K562 (cell line): Measurements from ENCODE around the gene NOP14. TPM values are rescaled to one million over a fixed set of nuclear protein-coding genes. Genes with fewer than 3 reads are reported as not detected.

Experiments
- ATAC-seq: fragments of 200-7000 bp; cut with Tn5 transposase; 3 replicates; pipeline ENCODE4 v1.9.1; 2020; ENCODE audit warnings: moderate library complexity
- BruUV-seq: library from RNA; stranded (reverse); fragments of 400-500 nt; replicated peaks from 2 replicates; lab custom pipeline; 2021; lab: Mats Ljungman, UMichigan
- CTCF ChIA-PET: fragments of 300-600 bp; formaldehyde crosslinking; extraction: SDS; loops from one replicate; lab custom pipeline; 2021; ENCODE audit warnings: low intra/inter-chr PET ratio; lab: Yijun Ruan, JAX
- POLR2A ChIA-PET: fragments of 300-600, 350-650 bp; sonication (Branson Sonifier 250); formaldehyde crosslinking; extraction: SDS; loops from one replicate; lab custom pipeline; 2021; ENCODE audit warnings: antibody characterized with exemption, inconsistent platforms; lab: Yijun Ruan, JAX
- DNase-seq, 4 experiments: peaks; one replicate each; pipeline versions ENCODE4 v3.0.0 to v3.0.0-alpha.2; 2011 to 2018; ENCODE audit warnings: low spot score in 3 of 4, mixed read lengths in 3 of 4; ENCODE audit errors: extremely low read depth in 1 of 4
- FAIRE-seq: peaks from 2 replicates; lab custom pipeline; 2011; peaks lifted over from hg19 to GRCh38; lab: Jason Lieb, UNC
- H2AFZ ChIP-seq: 2 replicates; pipeline ENCODE4 v1.6.0; 2011; ENCODE audit warnings: low read depth, low read length, control low read depth, inconsistent platforms
- H3K27ac ChIP-seq: fragments of 200-600 bp; 3 replicates; pipeline ENCODE4 v1.8.0; 2011; ENCODE audit warnings: low read depth, mild to moderate bottlenecking, control low read depth, inconsistent platforms, low read length, moderate library complexity, mixed read lengths; ENCODE audit errors: extremely low read depth
- H3K27me3 ChIP-seq, 2 experiments: fragments of 300-600 bp in 1 of 2; 2 replicates in 1 of 2; 3 replicates in 1 of 2; pipeline versions ENCODE4 v1.6.0 to v1.8.0; 2011; ENCODE audit warnings: inconsistent platforms in 2 of 2, low read length in 2 of 2, mild to moderate bottlenecking in 1 of 2, mixed read lengths in 1 of 2, moderate library complexity in 1 of 2; ENCODE audit not compliant: control insufficient read depth in 2 of 2, insufficient read depth in 2 of 2
- H3K36me3 ChIP-seq: fragments of 300-600 bp; 3 replicates; pipeline ENCODE4 v1.8.0; 2011; ENCODE audit warnings: mild to moderate bottlenecking, low read length, inconsistent platforms; ENCODE audit not compliant: control insufficient read depth, insufficient read depth
- H3K4me1 ChIP-seq, 2 experiments: fragments of 200-600 bp in 1 of 2; replicated peaks in 1 of 2; 2 replicates in 1 of 2; 3 replicates in 1 of 2; pipeline versions ENCODE4 v1.5.1 to v1.8.0; 2011; ENCODE audit warnings: inconsistent platforms in 2 of 2, low read length in 2 of 2, mild to moderate bottlenecking in 1 of 2, mixed read lengths in 1 of 2, moderate library complexity in 1 of 2; ENCODE audit not compliant: control insufficient read depth in 2 of 2, insufficient read depth in 2 of 2
- H3K4me2 ChIP-seq: 2 replicates; pipeline ENCODE4 v1.6.1; 2011; ENCODE audit warnings: low read length, control low read depth, inconsistent platforms, mixed read lengths; ENCODE audit not compliant: insufficient read depth
- H3K4me3 ChIP-seq: fragments of 200-600 bp; sonication (generic), shearing (Covaris generic); 2 replicates; pipeline ENCODE4 v1.5.1; 2016; ENCODE audit warnings: control low read depth, inconsistent platforms
- H3K79me2 ChIP-seq: fragments of 200-600 bp; 3 replicates; pipeline ENCODE4 v1.8.0; 2011; ENCODE audit warnings: low read length, inconsistent platforms; ENCODE audit not compliant: control insufficient read depth, insufficient read depth
- H3K9ac ChIP-seq, 2 experiments: 2 replicates each; pipeline versions ENCODE4 v1.6.0 to v1.6.1; 2011; ENCODE audit warnings: low read depth in 2 of 2, low read length in 2 of 2, control low read depth in 1 of 2, inconsistent platforms in 1 of 2, mild to moderate bottlenecking in 1 of 2, mixed read lengths in 1 of 2; ENCODE audit not compliant: insufficient read depth in 1 of 2
- H3K9me1 ChIP-seq: one replicate; pipeline ENCODE4 v1.6.0; 2011; ENCODE audit warnings: inconsistent platforms, mild to moderate bottlenecking, low read length, moderate library complexity; ENCODE audit not compliant: control insufficient read depth, insufficient read depth
- H3K9me3 ChIP-seq: replicated peaks from 2 replicates; pipeline ENCODE4 v1.5.1; 2011; ENCODE audit warnings: low read depth, low read length, inconsistent platforms; ENCODE audit not compliant: control insufficient read depth, insufficient read depth
- H4K20me1 ChIP-seq: replicated peaks from 2 replicates; pipeline ENCODE4 v1.6.1; 2011; ENCODE audit warnings: low read length, inconsistent platforms, mixed read lengths; ENCODE audit not compliant: control insufficient read depth, insufficient read depth
- EP300 ChIP-seq: IDR thresholded peaks from 2 replicates; pipeline ENCODE4 v1.6.1; 2012; ENCODE audit warnings: low read length, improper control_type of control experiment
- FIP1L1 ChIP-seq: fragments of 200-400 bp; formaldehyde crosslinking; IDR thresholded peaks from 2 replicates; pipeline ENCODE4 v1.6.1; 2018; ENCODE audit warnings: mild to moderate bottlenecking, low read depth, low read length; ENCODE audit not compliant: poor library complexity, severe bottlenecking
- POLR2G ChIP-seq: fragments of 200-400 bp; formaldehyde crosslinking; IDR thresholded peaks from 2 replicates; pipeline ENCODE4 v1.6.1; 2017; ENCODE audit warnings: low read depth, mild to moderate bottlenecking, antibody characterized with exemption, low read length, moderate library complexity
- TEAD1 ChIP-seq, 2 experiments: fragments of 450-650 bp in 1 of 2; sonication (generic) in 1 of 2; formaldehyde crosslinking; IDR thresholded peaks; 2 replicates each; pipeline versions ENCODE4 v1.4.0 to v1.8.0; 2020 to 2022; ENCODE audit warnings: mild to moderate bottlenecking in 2 of 2, missing genetic modification reagents in 1 of 2
- WGBS: fragments of 100-300 bp; shearing (Covaris generic); methylation state at CpG from one replicate; pipeline ENCODE4 v1.1.6; 2016; ENCODE audit warnings: low coverage, mixed read lengths; ENCODE audit not compliant: insufficient coverage; ENCODE audit errors: missing lambda C conversion rate; 5-methylcytosine and 5-hydroxymethylcytosine counted together
- in situ Hi-C: fragments of 300-500 bp; cut with MboI; formaldehyde crosslinking; loops from 4 replicates; pipeline ENCODE4 v1.15.0; 2018; ENCODE audit warnings: inconsistent platforms, mixed read lengths
- intact Hi-C: fragments of 100-400 bp; cut with micrococcal nuclease; formaldehyde crosslinking; loops from 2 replicates; pipeline ENCODE4 v1.14.2; 2022
- polyA plus RNA-seq, 8 experiments: library from polyadenylated mRNA; depleted of rRNA in 4 of 8; stranded (reverse) in 5 of 8; unstranded in 3 of 8; fragments of >200 nt; fragmentation: Nextera tagmentation in 2 of 8; fragmentation: Illumina TruSeq in 1 of 8; extraction: Ambion mirVana in 2 of 8; extraction: Trizol in 1 of 8; gene quantifications; 2 replicates each; pipeline versions ENCODE4 v1.2.1 to v1.2.3, GENCODE V29; 2011 to 2014; ENCODE audit warnings: inconsistent platforms in 1 of 8, missing spikeins in 1 of 8
- total RNA-seq, 7 experiments: library from RNA; depleted of rRNA in 6 of 7; stranded (reverse); fragments of >200 nt in 6 of 7; fragmentation: Illumina TruSeq in 2 of 7; extraction: Trizol in 2 of 7; gene quantifications; 2 replicates each; pipeline versions ENCODE4 v1.2.1 to v1.2.3, GENCODE V29; 2011 to 2021; ENCODE audit warnings: low replicate concordance in 1 of 7
- TF ChIP-seq, protein P1 (sequence below): sonication (generic); formaldehyde crosslinking; IDR thresholded peaks from 2 replicates; pipeline ENCODE4 v1.9.0; 2022; ENCODE audit warnings: mild to moderate bottlenecking, missing genetic modification reagents

Gene NOP14
- total and polyA plus RNA-seq, 9 of the 15 experiments (the other 6 are each of a cell fraction or from before 2014, with no cell fraction given) = 12.7 to 76.0 (median 50.9) TPM

DNA sequence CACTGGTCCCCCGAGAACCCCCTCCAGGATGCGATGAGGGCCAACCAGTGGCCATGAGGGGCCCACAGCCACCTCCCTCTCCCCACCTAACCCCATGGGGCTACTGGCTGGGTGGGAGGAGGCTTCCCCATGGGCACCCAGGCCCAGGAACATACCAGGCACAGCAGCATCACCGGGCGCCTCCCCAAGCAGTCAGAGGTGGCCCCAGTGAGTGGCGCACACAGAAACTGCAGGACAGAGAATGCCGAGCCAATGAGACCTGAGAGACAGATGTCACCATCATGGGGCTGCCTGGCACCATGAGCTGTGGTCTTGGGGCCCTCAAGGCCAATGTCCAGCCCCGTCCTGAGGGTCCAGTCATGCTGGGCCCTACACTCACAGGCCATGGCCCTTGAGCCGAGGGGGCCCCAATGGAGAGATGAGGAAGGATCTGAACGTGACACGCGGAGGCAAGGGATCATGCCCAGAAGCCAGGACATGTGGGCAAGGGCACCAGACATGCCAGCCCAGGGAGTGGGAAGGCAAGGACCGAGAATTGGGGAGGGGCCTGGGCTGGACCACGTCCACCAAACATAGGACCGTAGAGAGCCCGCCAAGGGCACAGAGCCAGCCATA lies 30.1 kb downstream of the NOP14 start:
- 95% methylated on average over 11 of the region's 15 CpGs for whole genome bisulfite sequencing
- Histone ChIP-seq H3K9me1 (no peaks in the 10 kb centered on the region), H3K4me2 (peak overlapping the region; percentile 12; the same call in 1 of the 2 replicates), H3K9me3 (no peaks in the 10 kb centered on the region), H3K79me2 (peaks cover 28% of the 10 kb centered on the region; the same call in 2 of the 3 replicates), H3K27me3 (no peaks in the 10 kb centered on the region), H4K20me1 (peaks cover 18% of the 10 kb centered on the region; the same call in 1 of the 2 replicates), H3K4me1 (peaks cover 17 to 67% of the 10 kb centered on the region in 2 experiments; a peak in 4 of 5 replicates), H2AFZ (no peak overlapping the region), H3K27ac (peak overlapping the region; percentile 64; the same call in 1 of the 3 replicates), H3K4me3 (peak overlapping the region; percentile 56; the same call in 1 of the 2 replicates), H3K9ac (peak overlapping the region in 1 of 2 experiments; percentile 92; a peak in 2 of 4 replicates), H3K36me3 (peaks cover 63% of the 10 kb centered on the region; the same call in 2 of the 3 replicates)
- ATAC-seq = no peak
- intact Hi-C loops = no loop called here
- FAIRE-seq = no peak
- in situ Hi-C loops = no loop called here
- ChIA-PET CTCF (no interaction called here), POLR2A (no interaction called here)
- DNase-seq = no peak
- TF ChIP-seq POLR2G = peak; percentile 53
- TF ChIP-seq TEAD1 (CRISPR knock-in tag; IDR thresholded peaks at IDR 0.05) = 0 out of 4 replicates have a peak, but pooled peaks of 1 of the 2 experiments have one; percentile 23
- TF ChIP-seq FIP1L1 = peak; percentile 14
- TF ChIP-seq, protein P1, sequence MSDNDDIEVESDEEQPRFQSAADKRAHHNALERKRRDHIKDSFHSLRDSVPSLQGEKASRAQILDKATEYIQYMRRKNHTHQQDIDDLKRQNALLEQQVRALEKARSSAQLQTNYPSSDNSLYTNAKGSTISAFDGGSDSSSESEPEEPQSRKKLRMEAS (CRISPR knock-in tag) = no peak
- TF ChIP-seq EP300 = no peak
- no TSS peak for BruUV-seq
